Mucosa of descending colon (tissue), 3 donors: Measurements from ENCODE around the gene RBM23. TPM values are rescaled to one million over a fixed set of nuclear protein-coding genes. Genes with fewer than 3 reads are reported as not detected.

ENCODE experiments used
- ATAC-seq: fragments of 200-7000 bp; cut with Tn5 transposase; one replicate; pipeline ENCODE4 v1.9.1; 2020; ENCODE audit warnings: mild to moderate bottlenecking, moderate library complexity
- DNase-seq, 3 donors: peaks; one replicate each; pipeline ENCODE4 v3.0.0-alpha.2; 2020
- H3K36me3 ChIP-seq: fragments of 200-600 bp; one replicate; pipeline ENCODE4 v1.8.0; 2021; ENCODE audit warnings: low read depth, mild to moderate bottlenecking
- H3K4me1 ChIP-seq: fragments of 200-600 bp; one replicate; pipeline ENCODE4 v1.8.0; 2021; ENCODE audit warnings: low read depth, mild to moderate bottlenecking
- H3K4me3 ChIP-seq: fragments of 200-600 bp; one replicate; pipeline ENCODE4 v1.8.0; 2021; ENCODE audit warnings: mild to moderate bottlenecking
- H3K9me3 ChIP-seq: fragments of 200-600 bp; one replicate; pipeline ENCODE4 v1.8.0; 2021; ENCODE audit warnings: mild to moderate bottlenecking
- CTCF ChIP-seq: fragments of 200-600 bp; IDR thresholded peaks from one replicate; pipeline ENCODE4 v1.8.0; 2022; ENCODE audit warnings: antibody characterized with exemption, mild to moderate bottlenecking
- intact Hi-C, 2 donors: fragments of 100-400 bp; cut with DNase I in 1 of 2; cut with micrococcal nuclease in 1 of 2; formaldehyde crosslinking; loops; one replicate each; pipeline versions ENCODE4 v1.11.0 to v1.11.1; 2022; cut with DNase I, micrococcal nuclease
- total RNA-seq, 3 donors: library from RNA; stranded (reverse); fragmentation: NEBNext Ultra II Directional in 2 of 3; extraction: Animal tissue kit (Norgen Biotek cat#: 25700) in 2 of 3; gene quantifications; one replicate each; pipeline versions ENCODE4 v1.2.1 to v1.2.4, GENCODE V29; 2021 to 2023
- donor health status: DM: no; HTN: no; CAD: no; lungs with moderate emphysema.
- donor health status: DM: no; HTN: no; CAD: no.
- donor health status: DM: no; HTN: yes; CAD: no.

Gene RBM23
- total RNA-seq, 3 donors from 2014 or later: 74.1 to 97.9 (median 75.3) TPM

- no peaks in the 10 kb centered on the region for H3K4me1 ChIP-seq
- peaks cover 4% of the 10 kb centered on the region for H3K36me3 ChIP-seq
- H3K9me3 ChIP-seq: no peaks in the 10 kb centered on the region
- no peak overlapping the region for H3K4me3 ChIP-seq
- DNase-seq (no peak), ATAC-seq (no peak)
- TF ChIP-seq CTCF: no peak
- intact Hi-C loops: no loop called here
These were observed 22.6 kb downstream of the RBM23 start for GRCh38 chr14:22896356-22896755.

- H3K9me3 ChIP-seq: no peaks in the 10 kb centered on the region
- H3K4me1 ChIP-seq: no peaks in the 10 kb centered on the region
- intact Hi-C loops: no loop called here
- TF ChIP-seq CTCF: no peak
- H3K36me3 ChIP-seq: no peaks in the 10 kb centered on the region
- H3K4me3 ChIP-seq: no peak overlapping the region
- no peak for ATAC-seq
- no peak for DNase-seq
These were observed 23.5 kb downstream of the RBM23 start for GRCh38 chr14:22895402-22895801.

- no peak for DNase-seq
- no peak for TF ChIP-seq CTCF
- Histone ChIP-seq H3K9me3 (no peaks in the 10 kb centered on the region), H3K36me3 (no peaks in the 10 kb centered on the region), H3K4me3 (no peak overlapping the region), H3K4me1 (no peaks in the 10 kb centered on the region)
- ATAC-seq: no peak
- intact Hi-C loops: no loop called here
These were observed 25.2 kb downstream of the RBM23 start for GRCh38 chr14:22893706-22894105.

GRCh38 chr14:22892488-22892887, 26.5 kb downstream of the RBM23 start:
- TF ChIP-seq CTCF: no peak
- no peak for DNase-seq
- Histone ChIP-seq H3K36me3 (no peaks in the 10 kb centered on the region), H3K9me3 (no peaks in the 10 kb centered on the region), H3K4me3 (no peak overlapping the region), H3K4me1 (peaks cover 12% of the 10 kb centered on the region)
- intact Hi-C loops: no loop called here
- no peak for ATAC-seq

- H3K4me1 ChIP-seq: peaks cover 17% of the 10 kb centered on the region
- no peak for ATAC-seq
- no peaks in the 10 kb centered on the region for H3K9me3 ChIP-seq
- no peak for DNase-seq
- TF ChIP-seq CTCF: no peak
- H3K4me3 ChIP-seq: no peak overlapping the region
- H3K36me3 ChIP-seq: no peaks in the 10 kb centered on the region
- intact Hi-C loops: no loop called here
These were observed 28.5 kb downstream of the RBM23 start for GRCh38 chr14:22890416-22890815.

GRCh38 chr14:22888662-22889061, 30.3 kb downstream of the RBM23 start:
- intact Hi-C loops: no loop called here
- no peak for TF ChIP-seq CTCF
- DNase-seq (no peak), ATAC-seq (no peak)
- Histone ChIP-seq H3K4me3 (no peak overlapping the region), H3K4me1 (peaks cover 17% of the 10 kb centered on the region), H3K36me3 (no peaks in the 10 kb centered on the region), H3K9me3 (no peaks in the 10 kb centered on the region)
